ENCODE measurements around the gene VSTM2L. TPM values are rescaled to one million over a fixed set of nuclear protein-coding genes. Genes with fewer than 3 reads are reported as not detected.

Gene VSTM2L
- total RNA-seq, 1 donor from 2014 or later, result 6.2 TPM

DNA sequence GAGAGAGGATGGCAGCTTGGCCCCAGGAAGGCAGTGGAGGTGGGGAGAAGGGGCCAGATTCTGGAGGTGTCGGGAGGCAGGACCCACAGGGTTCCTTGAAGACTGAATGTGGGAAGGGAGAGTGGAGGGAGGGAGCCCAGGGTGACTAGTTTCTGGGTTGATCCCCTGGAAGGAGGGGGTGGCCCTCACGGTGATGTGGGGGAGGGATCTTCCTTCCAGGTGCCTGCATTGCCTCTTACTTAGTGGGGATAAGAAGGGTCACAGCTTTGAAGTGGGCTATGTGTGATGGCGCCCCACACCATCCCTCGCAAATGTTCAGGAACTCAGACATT is 26.7 kb downstream of the VSTM2L start:
- TF ChIP-seq, protein P1, sequence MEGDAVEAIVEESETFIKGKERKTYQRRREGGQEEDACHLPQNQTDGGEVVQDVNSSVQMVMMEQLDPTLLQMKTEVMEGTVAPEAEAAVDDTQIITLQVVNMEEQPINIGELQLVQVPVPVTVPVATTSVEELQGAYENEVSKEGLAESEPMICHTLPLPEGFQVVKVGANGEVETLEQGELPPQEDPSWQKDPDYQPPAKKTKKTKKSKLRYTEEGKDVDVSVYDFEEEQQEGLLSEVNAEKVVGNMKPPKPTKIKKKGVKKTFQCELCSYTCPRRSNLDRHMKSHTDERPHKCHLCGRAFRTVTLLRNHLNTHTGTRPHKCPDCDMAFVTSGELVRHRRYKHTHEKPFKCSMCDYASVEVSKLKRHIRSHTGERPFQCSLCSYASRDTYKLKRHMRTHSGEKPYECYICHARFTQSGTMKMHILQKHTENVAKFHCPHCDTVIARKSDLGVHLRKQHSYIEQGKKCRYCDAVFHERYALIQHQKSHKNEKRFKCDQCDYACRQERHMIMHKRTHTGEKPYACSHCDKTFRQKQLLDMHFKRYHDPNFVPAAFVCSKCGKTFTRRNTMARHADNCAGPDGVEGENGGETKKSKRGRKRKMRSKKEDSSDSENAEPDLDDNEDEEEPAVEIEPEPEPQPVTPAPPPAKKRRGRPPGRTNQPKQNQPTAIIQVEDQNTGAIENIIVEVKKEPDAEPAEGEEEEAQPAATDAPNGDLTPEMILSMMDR (IDR thresholded peaks at IDR 0.05; ENCODE audit: unreplicated experiment), result no peak
- no peak overlapping the region for H3K27ac Mint-ChIP-seq
- H3K27me3 Mint-ChIP-seq, result peaks cover 15% of the 10 kb centered on the region
- no peaks in the 10 kb centered on the region for H3K9me3 Mint-ChIP-seq (ENCODE audit: low read depth)
- DNase-seq (ENCODE audit: low spot score, unreplicated experiment), result no peak
- H3K4me1 Mint-ChIP-seq (ENCODE audit: low read depth), result peaks cover 17% of the 10 kb centered on the region
- H3K36me3 Mint-ChIP-seq (ENCODE audit: insufficient read depth), result no peaks in the 10 kb centered on the region
- no peak overlapping the region for H3K4me3 Mint-ChIP-seq (ENCODE audit: low read depth)

DNA sequence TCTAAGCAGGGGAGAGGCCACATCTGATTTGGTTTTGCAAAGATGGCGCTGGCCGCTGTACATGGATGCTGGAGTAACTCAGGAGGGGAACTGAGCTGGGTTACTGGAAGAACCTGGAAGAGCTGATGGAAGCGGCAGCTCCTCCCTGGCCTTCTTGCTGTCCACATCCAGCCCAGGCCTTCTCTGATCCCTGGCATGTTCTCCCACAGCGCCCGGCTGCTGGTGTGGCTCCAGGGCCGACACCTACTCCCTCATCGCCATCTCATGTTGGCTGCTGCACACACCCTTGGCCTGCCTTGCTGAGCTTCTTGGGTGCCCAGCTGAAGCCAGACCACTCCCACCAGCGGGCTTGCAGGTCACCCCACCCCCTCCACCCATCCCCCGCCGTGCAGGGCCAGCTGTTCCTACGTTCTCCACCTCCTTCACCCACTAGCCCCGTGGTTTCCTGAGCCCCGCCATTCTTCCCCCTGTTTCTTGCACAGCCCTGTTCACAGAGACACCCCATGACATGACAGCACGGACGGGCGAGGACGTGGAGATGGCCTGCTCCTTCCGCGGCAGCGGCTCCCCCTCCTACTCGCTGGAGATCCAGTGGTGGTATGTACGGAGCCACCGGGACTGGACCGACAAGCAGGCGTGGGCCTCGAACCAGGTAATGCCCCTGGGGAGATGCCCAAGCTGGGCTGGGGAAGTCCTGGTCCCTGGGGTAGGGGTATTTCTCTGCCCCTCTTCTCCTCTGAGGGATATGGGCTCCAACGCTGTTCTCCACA is 28.4 kb downstream of the VSTM2L start:
- peaks cover 19% of the 10 kb centered on the region for H3K4me1 Mint-ChIP-seq (ENCODE audit: low read depth)

DNA sequence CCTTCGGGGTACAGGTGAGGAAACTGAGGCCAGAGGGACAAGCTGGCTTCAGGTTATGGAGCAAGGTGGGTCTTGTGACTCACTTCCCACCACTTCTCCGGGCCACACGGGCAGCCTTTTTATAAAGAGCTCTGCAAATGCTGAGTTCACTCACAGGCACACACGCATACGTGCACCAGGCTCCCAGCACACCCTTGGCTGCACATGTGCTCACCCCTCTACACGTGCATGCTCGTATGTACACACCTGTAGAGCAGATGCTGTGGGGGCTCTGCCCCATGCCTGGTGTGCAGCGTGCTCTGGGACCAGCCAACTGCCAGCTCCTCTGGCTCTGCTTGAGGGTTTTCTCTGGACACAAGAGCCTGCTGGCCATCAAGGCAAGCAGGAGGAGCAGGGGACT is 29.1 kb downstream of the VSTM2L start:
- H3K27ac Mint-ChIP-seq, result no peak overlapping the region
- TF ChIP-seq, protein P1 (IDR thresholded peaks at IDR 0.05; ENCODE audit: unreplicated experiment), result no peak
- H3K36me3 Mint-ChIP-seq (ENCODE audit: insufficient read depth), result no peaks in the 10 kb centered on the region
- H3K4me3 Mint-ChIP-seq (ENCODE audit: low read depth), result no peak overlapping the region
- H3K9me3 Mint-ChIP-seq (ENCODE audit: low read depth), result no peaks in the 10 kb centered on the region
- H3K4me1 Mint-ChIP-seq (ENCODE audit: low read depth), result peaks cover 19% of the 10 kb centered on the region
- DNase-seq (ENCODE audit: low spot score, unreplicated experiment), result no peak
- peaks cover 15% of the 10 kb centered on the region for H3K27me3 Mint-ChIP-seq

More for the DNA sequence above, 28.4 kb downstream of the VSTM2L start:
- TF ChIP-seq, protein P1 (IDR thresholded peaks at IDR 0.05; ENCODE audit: unreplicated experiment), result no peak
- H3K36me3 Mint-ChIP-seq (ENCODE audit: insufficient read depth), result no peaks in the 10 kb centered on the region
- no peaks in the 10 kb centered on the region for H3K9me3 Mint-ChIP-seq (ENCODE audit: low read depth)
- H3K27me3 Mint-ChIP-seq, result peaks cover 15% of the 10 kb centered on the region
- no peak for DNase-seq (ENCODE audit: low spot score, unreplicated experiment)
- H3K27ac Mint-ChIP-seq, result no peak overlapping the region
- no peak overlapping the region for H3K4me3 Mint-ChIP-seq (ENCODE audit: low read depth)

DNA sequence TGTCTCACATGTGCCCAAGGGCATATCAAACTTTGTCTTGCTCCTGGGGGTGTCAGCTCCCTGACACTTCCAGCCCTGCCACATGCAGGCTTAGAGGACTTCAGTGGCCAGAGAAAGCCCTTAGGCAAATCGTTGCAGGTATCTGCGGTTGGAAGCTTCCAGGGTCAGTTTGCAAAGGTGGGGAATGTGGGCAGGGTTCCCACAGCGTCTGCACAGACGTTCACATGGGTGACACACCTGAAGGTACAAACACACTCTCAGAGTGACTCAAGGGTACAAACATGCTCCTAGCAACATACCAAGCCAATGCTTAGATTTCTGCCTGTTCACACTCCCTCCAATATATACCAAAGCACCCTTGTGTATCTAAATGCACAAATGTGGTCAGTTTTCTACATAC is 30.0 kb downstream of the VSTM2L start:
- Mint-ChIP-seq H3K27ac (no peak overlapping the region), H3K4me3 (ENCODE audit: low read depth) (no peak overlapping the region), H3K4me1 (ENCODE audit: low read depth) (peaks cover 19% of the 10 kb centered on the region), H3K9me3 (ENCODE audit: low read depth) (no peaks in the 10 kb centered on the region), H3K27me3 (peaks cover 15% of the 10 kb centered on the region), H3K36me3 (ENCODE audit: insufficient read depth) (no peaks in the 10 kb centered on the region)
- TF ChIP-seq, protein P1 (IDR thresholded peaks at IDR 0.05; ENCODE audit: unreplicated experiment), result no peak
- DNase-seq (ENCODE audit: low spot score, unreplicated experiment), result no peak

DNA sequence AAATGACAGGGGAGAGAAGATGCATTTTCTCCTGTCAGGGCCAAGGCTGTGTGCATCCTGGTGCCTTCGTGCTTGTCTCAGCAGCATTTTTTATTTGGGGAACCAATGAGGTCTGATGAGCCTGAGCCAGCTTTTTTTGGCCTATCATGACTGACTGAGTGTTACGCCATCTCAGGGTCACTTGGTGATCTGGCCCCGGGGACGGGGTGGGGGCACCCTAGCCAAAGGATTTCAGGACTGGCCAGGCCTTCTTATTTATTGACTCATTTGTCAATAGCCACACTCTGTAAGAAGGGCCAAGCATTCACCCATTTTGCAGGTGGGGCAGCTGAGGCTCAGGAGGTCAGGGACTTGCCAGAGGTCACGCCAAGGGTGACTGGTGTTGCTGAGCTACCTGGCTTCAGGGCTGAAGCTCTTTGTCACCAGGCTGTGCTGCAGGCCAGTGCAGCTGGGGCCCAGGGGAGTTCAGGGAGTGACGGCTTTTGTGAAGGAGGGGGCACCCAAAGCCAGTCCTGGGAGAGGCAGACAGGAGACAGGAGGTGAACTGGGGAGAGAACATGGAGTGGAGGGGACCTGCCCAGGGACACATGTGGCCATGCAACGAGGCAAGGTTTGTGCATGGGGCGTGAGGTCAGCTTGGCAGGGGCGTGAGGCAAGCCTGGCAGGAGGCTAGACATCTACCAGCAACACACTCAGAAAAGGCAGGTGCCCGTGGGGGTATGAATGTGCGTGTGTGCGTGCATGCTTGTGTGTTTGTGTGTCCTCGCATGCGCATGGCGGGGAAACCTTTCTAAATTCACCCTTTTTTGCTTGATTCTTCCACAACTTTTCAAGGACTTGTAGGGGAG is 31.1 kb downstream of the VSTM2L start:
- H3K4me3 Mint-ChIP-seq (ENCODE audit: low read depth), result no peak overlapping the region
- peaks cover 15% of the 10 kb centered on the region for H3K27me3 Mint-ChIP-seq
- DNase-seq (ENCODE audit: low spot score, unreplicated experiment), result no peak
- H3K36me3 Mint-ChIP-seq (ENCODE audit: insufficient read depth), result no peaks in the 10 kb centered on the region
- peaks cover 19% of the 10 kb centered on the region for H3K4me1 Mint-ChIP-seq (ENCODE audit: low read depth)
- TF ChIP-seq, protein P1 (IDR thresholded peaks at IDR 0.05; ENCODE audit: unreplicated experiment), result no peak
- H3K9me3 Mint-ChIP-seq (ENCODE audit: low read depth), result no peaks in the 10 kb centered on the region
- no peak overlapping the region for H3K27ac Mint-ChIP-seq
